GM04504 (cell line): Measurements from ENCODE around the gene CYTH2.

Source experiments
- DNase-seq: peaks from one replicate; pipeline ENCODE4 v3.0.0-alpha.2; 2012; ENCODE audit warnings: low read depth

CYTH2 gene

GRCh38 chr19:48469289-48469881 is at the start of gene CYTH2:
Gene CYTH2, plus strand, starts transcription at chr19:48469369. Its CDS starts 139 bp downstream, at chr19:48469508.
- peak; percentile 62 for DNase-seq

GRCh38 chr19:48421548-48421947 is 47.6 kb upstream of the CYTH2 start:
- no peak for DNase-seq

- no peak for DNase-seq
Observed at GRCh38 chr19:48424694-48425219, 44.4 kb upstream of the CYTH2 start.

- no peak for DNase-seq
Observed at GRCh38 chr19:48428670-48429069, 40.5 kb upstream of the CYTH2 start.

DNA sequence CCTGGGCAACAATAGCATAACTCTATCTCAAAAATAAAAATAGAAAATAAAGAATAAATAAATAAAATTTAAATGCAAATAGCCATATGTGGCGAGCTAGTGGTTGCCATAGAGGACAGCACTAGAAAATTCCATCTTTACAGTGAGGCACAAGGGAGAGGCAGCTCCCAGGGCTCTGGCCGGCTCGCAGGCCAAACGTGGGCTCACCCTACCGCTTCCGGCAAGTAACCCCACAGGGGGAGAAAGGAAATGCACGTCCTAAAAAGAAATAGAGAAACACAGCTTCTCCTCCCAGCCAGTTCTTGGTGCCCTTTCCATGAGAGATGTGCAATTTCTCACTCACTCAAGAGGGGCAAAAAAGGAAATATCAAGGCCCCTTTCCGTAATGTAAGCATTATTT is 35.8 kb upstream of the CYTH2 start:
- no peak for DNase-seq

- no peak for DNase-seq
Observed at GRCh38 chr19:48436586-48436985, 32.6 kb upstream of the CYTH2 start.

DNA sequence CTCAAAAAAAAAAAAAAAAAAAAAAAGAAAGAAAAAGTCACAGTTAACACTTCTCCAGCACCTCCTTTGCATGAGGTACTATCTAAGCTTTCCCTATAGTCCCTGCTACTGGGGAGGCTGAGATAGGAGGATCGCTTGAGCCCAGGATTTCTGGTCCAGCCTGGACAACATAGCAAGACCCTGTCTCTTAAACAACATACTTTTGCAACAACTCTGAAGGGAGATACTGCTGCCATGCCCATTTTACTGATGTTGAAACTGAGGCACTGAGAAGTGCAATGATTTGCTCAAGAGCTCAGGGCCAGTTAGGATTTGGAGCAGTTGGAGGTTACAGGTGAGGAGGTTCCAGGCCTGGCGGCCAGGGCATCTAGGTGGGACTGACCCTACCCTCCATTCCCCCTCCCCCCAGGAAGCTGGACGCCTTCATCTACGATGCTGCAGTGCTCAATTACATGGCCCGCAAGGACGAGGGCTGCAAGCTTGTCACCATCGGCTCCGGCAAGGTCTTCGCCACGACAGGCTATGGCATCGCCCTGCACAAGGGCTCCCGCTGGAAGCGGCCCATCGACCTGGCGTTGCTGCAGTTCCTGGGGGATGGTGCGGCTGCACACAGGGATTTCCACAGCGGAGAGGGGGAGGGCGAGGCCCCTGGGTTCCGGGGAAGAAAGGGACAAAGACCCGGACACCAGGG is 27.7 kb upstream of the CYTH2 start:
- no peak for DNase-seq

DNA sequence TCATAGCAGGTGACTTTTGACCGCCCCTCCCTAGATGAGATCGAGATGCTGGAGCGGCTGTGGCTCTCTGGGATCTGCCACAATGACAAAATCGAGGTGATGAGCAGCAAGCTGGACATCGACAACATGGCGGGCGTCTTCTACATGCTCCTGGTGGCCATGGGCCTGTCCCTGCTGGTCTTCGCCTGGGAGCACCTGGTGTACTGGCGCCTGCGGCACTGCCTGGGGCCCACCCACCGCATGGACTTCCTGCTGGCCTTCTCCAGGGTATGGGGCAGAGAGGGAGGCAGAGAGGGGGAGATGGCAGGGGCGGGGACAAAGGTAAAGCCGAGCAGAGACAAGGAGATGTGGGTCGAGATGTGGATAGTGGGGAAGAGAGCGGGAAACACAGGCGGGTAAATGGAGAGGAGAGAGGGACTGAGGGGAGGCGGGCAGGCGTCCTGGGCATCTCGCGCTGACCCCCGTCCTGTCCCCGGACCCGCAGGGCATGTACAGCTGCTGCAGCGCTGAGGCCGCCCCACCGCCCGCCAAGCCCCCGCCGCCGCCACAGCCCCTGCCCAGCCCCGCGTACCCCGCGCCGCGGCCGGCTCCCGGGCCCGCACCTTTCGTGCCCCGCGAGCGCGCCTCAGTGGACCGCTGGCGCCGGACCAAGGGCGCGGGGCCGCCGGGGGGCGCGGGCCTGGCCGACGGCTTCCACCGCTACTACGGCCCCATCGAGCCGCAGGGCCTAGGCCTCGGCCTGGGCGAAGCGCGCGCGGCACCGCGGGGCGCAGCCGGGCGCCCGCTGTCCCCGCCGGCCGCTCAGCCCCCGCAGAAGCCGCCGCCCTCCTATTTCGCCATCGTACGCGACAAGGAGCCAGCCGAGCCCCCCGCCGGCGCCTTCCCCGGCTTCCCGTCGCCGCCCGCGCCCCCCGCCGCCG is 26.8 kb upstream of the CYTH2 start:
- DNase-seq = no peak

GRCh38 chr19:48443256-48443655 is 25.9 kb upstream of the CYTH2 start:
- no peak for DNase-seq

DNA sequence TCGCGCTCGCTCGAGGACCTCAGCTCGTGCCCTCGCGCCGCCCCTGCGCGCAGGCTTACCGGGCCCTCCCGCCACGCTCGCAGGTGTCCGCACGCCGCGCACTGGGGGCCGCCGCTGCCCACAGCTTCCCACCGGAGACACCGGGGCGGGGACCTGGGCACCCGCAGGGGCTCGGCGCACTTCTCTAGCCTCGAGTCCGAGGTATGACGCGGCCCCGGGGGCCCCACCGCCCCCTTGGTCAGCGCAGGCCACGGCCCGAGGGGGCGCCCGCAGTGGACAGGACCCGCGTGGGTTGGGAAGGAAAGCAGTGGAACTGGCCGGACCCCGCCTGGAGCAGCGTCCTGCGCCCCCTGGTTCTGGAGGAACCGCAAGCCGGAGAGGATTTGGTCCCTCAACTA is 25.4 kb upstream of the CYTH2 start:
- no peak for DNase-seq

- DNase-seq = no peak
Observed at GRCh38 chr19:48444129-48444935, 24.8 kb upstream of the CYTH2 start.

- DNase-seq = no peak
Observed at GRCh38 chr19:48444936-48445200, 24.3 kb upstream of the CYTH2 start.

DNA sequence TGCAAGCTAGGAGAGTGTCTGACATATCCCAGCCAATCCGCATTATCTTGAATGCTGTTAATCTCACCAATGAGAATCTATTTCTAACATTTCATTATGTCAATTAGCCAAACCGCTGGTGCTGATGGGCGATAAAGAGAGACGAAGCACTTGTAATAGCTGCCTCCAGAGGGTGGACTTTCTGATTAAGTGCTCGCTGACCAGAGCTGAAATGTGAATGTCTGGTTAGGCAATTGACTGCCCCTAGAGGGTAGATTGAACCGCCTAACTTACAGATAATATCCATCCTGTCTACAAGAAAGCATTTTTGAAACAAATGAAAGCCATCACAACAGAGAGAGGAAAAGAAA is 23.9 kb upstream of the CYTH2 start:
- peak; percentile 80 for DNase-seq

- peak; percentile 93 for DNase-seq
Observed at GRCh38 chr19:48445606-48446481, 23.3 kb upstream of the CYTH2 start, which contains the start of gene GRWD1. Gene GRWD1, plus strand, starts transcription at chr19:48445983. Its CDS starts 23 bp downstream, at chr19:48446006.

DNA sequence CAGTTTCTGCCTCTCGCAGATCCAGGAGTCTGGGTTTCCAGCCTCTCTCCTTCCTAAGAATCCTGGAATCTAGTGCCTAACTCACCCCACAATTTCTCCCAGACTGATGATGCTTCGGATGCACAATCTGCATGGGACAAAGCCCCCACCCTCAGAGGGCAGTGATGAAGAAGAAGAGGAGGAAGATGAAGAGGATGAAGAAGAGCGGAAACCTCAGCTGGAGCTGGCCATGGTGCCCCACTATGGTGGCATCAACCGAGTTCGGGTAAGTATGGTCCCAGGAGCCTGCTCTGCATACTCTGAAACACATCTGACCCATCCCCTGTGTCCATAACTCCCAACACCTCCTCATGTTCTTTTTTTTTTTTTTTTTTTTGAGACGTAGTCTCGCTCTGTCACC is 22.6 kb upstream of the CYTH2 start:
- no peak for DNase-seq

DNA sequence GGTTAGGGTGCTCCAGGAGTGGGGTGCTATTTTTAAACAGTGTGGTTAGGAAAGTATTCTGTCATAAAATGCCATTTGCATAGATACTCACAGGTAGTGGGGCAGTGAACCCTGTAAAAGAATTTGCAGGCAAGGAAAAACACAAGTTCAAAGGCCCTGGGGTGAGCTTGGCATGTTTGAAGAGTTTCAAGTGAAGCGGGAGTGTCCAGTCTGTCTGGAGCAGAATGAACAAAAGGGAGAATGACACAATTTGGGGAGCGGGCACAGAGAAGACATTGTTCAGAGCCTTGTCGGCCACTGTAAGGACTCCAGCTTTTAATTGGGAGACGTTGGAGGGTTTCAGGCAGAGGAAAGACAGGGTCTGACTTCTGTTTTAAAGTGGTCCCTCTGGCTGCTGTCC is 20.6 kb upstream of the CYTH2 start:
- no peak for DNase-seq

- DNase-seq = no peak
Observed at GRCh38 chr19:48450441-48450840, 18.7 kb upstream of the CYTH2 start.

DNA sequence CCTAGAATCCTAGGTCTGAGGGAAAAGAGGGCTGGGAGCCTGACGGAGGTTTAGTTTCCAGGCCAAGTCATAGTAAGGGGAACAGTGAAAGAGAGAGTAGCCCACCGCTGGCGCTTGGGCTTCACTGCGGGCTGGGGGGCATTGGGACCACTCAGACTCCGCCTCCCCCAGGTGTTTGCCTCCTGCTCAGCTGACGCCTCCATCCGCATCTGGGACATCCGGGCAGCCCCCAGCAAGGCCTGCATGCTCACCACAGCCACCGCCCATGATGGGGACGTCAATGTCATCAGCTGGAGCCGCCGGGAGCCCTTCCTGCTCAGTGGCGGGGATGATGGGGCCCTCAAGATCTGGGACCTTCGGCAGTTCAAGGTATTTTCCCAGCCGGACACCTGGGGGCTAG is 18.3 kb upstream of the CYTH2 start:
- DNase-seq = no peak

GRCh38 chr19:48451624-48452023 is 17.5 kb upstream of the CYTH2 start:
- no peak for DNase-seq

- no peak for DNase-seq
Observed at GRCh38 chr19:48452289-48453190, 16.6 kb upstream of the CYTH2 start.
